Panc1 (cell line): ENCODE measurements around the gene KRT75. TPM values are rescaled to one million over a fixed set of nuclear protein-coding genes. Genes with fewer than 3 reads are reported as not detected.

Source experiments
- ATAC-seq: fragments of 200-7000 bp; cut with Tn5 transposase; 2 replicates; pipeline ENCODE4 v1.9.1; 2020; ENCODE audit warnings: mild to moderate bottlenecking, moderate library complexity
- BruUV-seq: library from RNA; stranded (reverse); fragments of 400-500 nt; replicated peaks from 2 replicates; lab custom pipeline; 2021; lab: Mats Ljungman, UMichigan
- CTCF ChIA-PET: fragments of 300-600 bp; sonication (Branson Sonifier 250); formaldehyde crosslinking; loops from one replicate; lab custom pipeline; 2022; ENCODE audit warnings: antibody characterized with exemption; lab: Charles Lee
- POLR2A ChIA-PET: fragments of 300-600 bp; sonication (Branson Sonifier 250); formaldehyde crosslinking; loops from one replicate; lab custom pipeline; 2022; ENCODE audit warnings: antibody characterized with exemption; lab: Charles Lee
- DNase-seq: peaks from one replicate; pipeline ENCODE4 v3.0.0-alpha.2; 2010; ENCODE audit warnings: low read depth, low spot score
- H3K27ac ChIP-seq: 2 replicates; pipeline ENCODE4 v1.5.1; 2011; ENCODE audit warnings: mild to moderate bottlenecking, low read length, inconsistent platforms
- H3K27me3 ChIP-seq: fragments of 200-500 bp; sonication (Bioruptor generic); 2 replicates; pipeline ENCODE4 v1.6.0; 2014; ENCODE audit warnings: low read length, inconsistent platforms; ENCODE audit not compliant: control insufficient read depth, insufficient read depth
- H3K36me3 ChIP-seq: fragments of 200-500 bp; sonication (Bioruptor generic); 2 replicates; pipeline ENCODE4 v1.5.1; 2014; ENCODE audit warnings: inconsistent platforms, mild to moderate bottlenecking, low read length, moderate library complexity; ENCODE audit not compliant: control insufficient read depth, insufficient read depth
- H3K4me1 ChIP-seq: 2 replicates; pipeline ENCODE4 v1.5.1; 2011; ENCODE audit warnings: inconsistent platforms, mild to moderate bottlenecking, low read length, moderate library complexity; ENCODE audit not compliant: control insufficient read depth, insufficient read depth
- H3K4me3 ChIP-seq, 2 experiments: 2 replicates each; pipeline ENCODE4 v1.5.1; 2011 to 2012; ENCODE audit warnings: low read depth in 2 of 2, low read length in 2 of 2, mild to moderate bottlenecking in 2 of 2, inconsistent platforms in 1 of 2, moderate library complexity in 1 of 2
- H3K9me3 ChIP-seq: fragments of 200-500 bp; sonication (Bioruptor generic); 2 replicates; pipeline ENCODE4 v1.5.1; 2014; ENCODE audit warnings: low read depth, mild to moderate bottlenecking, inconsistent platforms, low read length, moderate library complexity; ENCODE audit not compliant: control insufficient read depth, insufficient read depth
- CTCF ChIP-seq: fragments of 450-650 bp; IDR thresholded peaks from 2 replicates; pipeline ENCODE4 v1.5.1; 2017; ENCODE audit warnings: mild to moderate bottlenecking
- POLR2AphosphoS5 ChIP-seq: IDR thresholded peaks from 2 replicates; pipeline ENCODE4 v1.6.1; 2012; ENCODE audit warnings: mild to moderate bottlenecking, low read depth, low read length, moderate library complexity
- REST ChIP-seq, 2 experiments: IDR thresholded peaks; 2 replicates each; pipeline ENCODE4 v1.6.1; 2011 to 2012; ENCODE audit warnings: low read depth in 2 of 2, control low read depth in 1 of 2, low read length in 1 of 2, mild to moderate bottlenecking in 1 of 2, moderate library complexity in 1 of 2; ENCODE audit not compliant: insufficient read depth in 1 of 2
- SIN3A ChIP-seq: IDR thresholded peaks from 2 replicates; pipeline ENCODE4 v1.6.1; 2012; ENCODE audit warnings: low read depth, mild to moderate bottlenecking, low read length, moderate library complexity, borderline replicate concordance; ENCODE audit not compliant: insufficient read depth
- TCF7L2 ChIP-seq: IDR thresholded peaks from 2 replicates; pipeline ENCODE4 v1.6.1; 2011; ENCODE audit warnings: mild to moderate bottlenecking, low read depth, low read length, inconsistent platforms
- in situ Hi-C: cut with HindIII; loops from 2 replicates; pipeline ENCODE4 v1.10.0; 2016; ENCODE audit warnings: low sequenced_read_pairs, low pct_unique_long_range_greater_than_20kb
- intact Hi-C: fragments of 100-400 bp; cut with micrococcal nuclease; formaldehyde crosslinking; loops from one replicate; pipeline ENCODE4 v1.10.0; 2022; ENCODE audit not compliant: unreplicated experiment
- total RNA-seq: library from RNA; stranded (reverse); gene quantifications from one replicate; pipeline ENCODE4 v1.2.1, GENCODE V29; 2021; ENCODE audit not compliant: unreplicated experiment

The KRT75 gene
- total RNA-seq, 1 experiment from 2014 or later, result 0.15 TPM

- ChIA-PET POLR2A (no interaction called here), CTCF (interaction anchor here (1.6 kb wide), 1 partner anchor 55 kb away, joined by 3 read pairs; no protein-coding TSS in a partner anchor)
- Histone ChIP-seq H3K27ac (no peak overlapping the region), H3K36me3 (no peaks in the 10 kb centered on the region), H3K4me3 (no peak overlapping the region), H3K4me1 (no peaks in the 10 kb centered on the region), H3K27me3 (peaks cover 3% of the 10 kb centered on the region; the same call in 1 of the 2 replicates), H3K9me3 (no peaks in the 10 kb centered on the region)
- in situ Hi-C loops, result no loop called here
- BruUV-seq, result no TSS peak
- intact Hi-C loops, result no loop called here
- TF ChIP-seq CTCF (no peak), REST (IDR thresholded peaks at IDR 0.05; ENCODE audit: insufficient read depth in 1 of 2, low read depth in 2 of 2, low read length in 1 of 2) (no peak), SIN3A (no peak), TCF7L2 (no peak), POLR2AphosphoS5 (no peak)
- DNase-seq (no peak), ATAC-seq (no peak)
Observed at GRCh38 chr12:52446367-52447045, 12.3 kb upstream of the KRT75 start.

- peaks cover 3% of the 10 kb centered on the region; the same call in 1 of the 2 replicates for H3K27me3 ChIP-seq
- H3K27ac ChIP-seq, result no peak overlapping the region
- intact Hi-C loops, result no loop called here
- H3K4me3 ChIP-seq, result no peak overlapping the region
- in situ Hi-C loops, result no loop called here
- no peaks in the 10 kb centered on the region for H3K36me3 ChIP-seq
- ChIA-PET POLR2A (no interaction called here), CTCF (no interaction called here)
- TF ChIP-seq REST (IDR thresholded peaks at IDR 0.05; ENCODE audit: insufficient read depth in 1 of 2, low read depth in 2 of 2, low read length in 1 of 2) (no peak), POLR2AphosphoS5 (no peak), CTCF (no peak), TCF7L2 (no peak), SIN3A (no peak)
- H3K9me3 ChIP-seq, result no peaks in the 10 kb centered on the region
- no TSS peak for BruUV-seq
- no peaks in the 10 kb centered on the region for H3K4me1 ChIP-seq
- ATAC-seq (no peak), DNase-seq (no peak)
Observed at GRCh38 chr12:52445876-52446275, 11.7 kb upstream of the KRT75 start.
